ENCODE data around the gene GIPC3. TPM values are rescaled to one million over a fixed set of nuclear protein-coding genes. Genes with fewer than 3 reads are reported as not detected.

Gene GIPC3
- polyA plus RNA-seq, 1 donor from 2014 or later = not detected

- no peaks in the 10 kb centered on the region for H3K9me3 Mint-ChIP-seq
- peaks cover 0 to 7% (median 5%) of the 10 kb centered on the region in 3 donors for H3K4me1 Mint-ChIP-seq
- peaks cover 2% of the 10 kb centered on the region for H3K36me3 Mint-ChIP-seq
- H3K4me3 Mint-ChIP-seq = no peak overlapping the region
- H3K27me3 Mint-ChIP-seq = peaks cover 5% of the 10 kb centered on the region
- no peak overlapping the region for H3K27ac Mint-ChIP-seq
Measured at GRCh38 chr19:3603121-3603811, 18.0 kb downstream of the GIPC3 start.

DNA sequence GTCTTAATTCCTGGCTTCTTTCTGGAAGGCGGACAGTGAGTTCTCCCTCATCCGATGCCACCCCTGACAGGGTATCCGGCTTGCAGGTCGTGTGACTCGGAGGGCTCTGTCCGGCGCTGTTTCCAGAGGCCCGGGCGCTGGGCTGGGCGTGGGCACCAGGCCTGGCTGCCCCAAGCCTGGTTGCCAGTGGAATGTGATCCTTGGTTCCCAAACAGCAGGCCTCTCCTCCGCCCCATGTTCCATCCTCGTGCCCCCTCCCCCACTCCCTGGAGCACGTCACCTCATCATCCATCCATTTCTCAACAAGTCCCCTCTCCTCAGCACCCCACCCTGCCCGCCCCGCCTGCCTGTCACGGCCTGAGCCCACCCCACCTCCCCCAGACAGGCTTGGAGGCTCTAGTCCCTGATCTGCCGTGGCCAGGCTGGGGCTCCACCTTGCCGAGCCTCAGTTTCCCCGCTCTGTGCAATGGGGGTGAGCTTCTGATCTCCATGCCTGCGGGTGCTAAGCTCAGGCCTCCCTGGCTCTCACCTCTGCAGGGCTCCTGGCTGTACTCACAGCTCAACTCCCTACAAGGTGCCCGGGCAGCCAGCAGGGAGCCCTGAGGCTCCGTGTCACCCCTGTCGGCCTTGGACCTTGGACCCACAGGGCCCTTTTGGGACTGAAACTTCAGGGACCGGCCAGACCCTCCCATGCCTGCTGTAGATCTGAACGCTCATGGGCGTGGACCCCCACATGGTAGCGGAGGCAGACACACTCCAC lies 19.1 kb downstream of the GIPC3 start:
- H3K27ac Mint-ChIP-seq = no peak overlapping the region
- H3K9me3 Mint-ChIP-seq = no peaks in the 10 kb centered on the region
- no peak overlapping the region for H3K4me3 Mint-ChIP-seq
- H3K27me3 Mint-ChIP-seq = peaks cover 6% of the 10 kb centered on the region
- H3K4me1 Mint-ChIP-seq = peaks cover 0 to 7% (median 5%) of the 10 kb centered on the region in 3 donors
- H3K36me3 Mint-ChIP-seq = peaks cover 2% of the 10 kb centered on the region

DNA sequence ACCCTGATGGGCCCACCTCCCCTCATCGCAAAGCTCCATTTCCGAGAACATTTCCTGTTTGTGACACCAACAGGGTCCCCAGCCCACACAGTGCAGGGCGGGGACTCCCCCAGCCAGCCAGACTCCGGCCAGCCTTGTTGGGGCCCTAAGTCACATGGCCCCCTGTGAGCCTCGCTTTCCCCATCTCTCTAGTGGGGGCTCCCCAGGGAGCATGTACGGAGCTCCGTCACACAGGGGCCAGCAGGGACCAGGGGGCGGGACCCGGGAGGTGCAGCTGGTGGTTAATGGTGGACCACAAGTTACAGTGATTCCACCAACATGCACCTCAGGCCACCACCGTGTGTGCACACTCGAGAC lies 19.7 kb downstream of the GIPC3 start:
- H3K4me1 Mint-ChIP-seq = peaks cover 0 to 7% (median 5%) of the 10 kb centered on the region in 3 donors

DNA sequence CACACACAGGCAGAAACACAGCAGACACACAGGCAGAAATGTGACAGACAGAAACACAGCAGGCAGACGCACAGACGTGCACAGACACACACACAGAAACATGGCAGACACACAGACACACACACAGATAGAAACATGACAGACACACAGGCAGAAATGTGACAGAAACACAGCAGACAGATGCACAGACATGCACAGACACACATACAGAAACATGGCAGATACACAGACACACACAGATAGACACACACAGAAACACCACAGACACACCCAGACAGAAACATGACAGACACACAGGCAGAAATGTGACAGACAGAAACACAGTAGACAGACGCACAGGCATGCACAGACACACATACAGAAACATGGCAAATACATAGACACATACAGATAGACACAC lies 20.1 kb downstream of the GIPC3 start:
- H3K27me3 Mint-ChIP-seq = peaks cover 6% of the 10 kb centered on the region
- H3K27ac Mint-ChIP-seq = no peak overlapping the region
- no peak overlapping the region for H3K4me3 Mint-ChIP-seq
- H3K9me3 Mint-ChIP-seq = no peaks in the 10 kb centered on the region
- peaks cover 0 to 7% (median 5%) of the 10 kb centered on the region in 3 donors for H3K4me1 Mint-ChIP-seq
- H3K36me3 Mint-ChIP-seq = peaks cover 4% of the 10 kb centered on the region

More for the DNA sequence above, 19.7 kb downstream of the GIPC3 start:
- Mint-ChIP-seq H3K9me3 (no peaks in the 10 kb centered on the region), H3K27ac (no peak overlapping the region), H3K4me3 (no peak overlapping the region), H3K27me3 (peaks cover 6% of the 10 kb centered on the region), H3K36me3 (peaks cover 4% of the 10 kb centered on the region)

- Mint-ChIP-seq H3K4me1 (peaks cover 0 to 7% (median 5%) of the 10 kb centered on the region in 3 donors), H3K4me3 (no peak overlapping the region), H3K36me3 (peaks cover 4% of the 10 kb centered on the region), H3K27ac (no peak overlapping the region), H3K27me3 (peaks cover 6% of the 10 kb centered on the region), H3K9me3 (no peaks in the 10 kb centered on the region)
Measured at GRCh38 chr19:3605770-3606169, 20.5 kb downstream of the GIPC3 start.

GRCh38 chr19:3606174-3606689 lies 21.0 kb downstream of the GIPC3 start:
- Mint-ChIP-seq H3K4me3 (peak overlapping the region in 2 of 4 donors; percentile 27 to 69), H3K36me3 (peaks cover 4% of the 10 kb centered on the region), H3K27me3 (peaks cover 6% of the 10 kb centered on the region), H3K9me3 (no peaks in the 10 kb centered on the region), H3K4me1 (peaks cover 0 to 7% (median 5%) of the 10 kb centered on the region in 3 donors), H3K27ac (no peak overlapping the region)

GRCh38 chr19:3606690-3607289 lies 21.5 kb downstream of the GIPC3 start, which contains the start of gene TBXA2R:
Gene TBXA2R, minus strand, starts transcription at chr19:3606875. Its CDS starts 6,241 bp downstream, at chr19:3600634.
- Mint-ChIP-seq H3K27ac (no peak within 1 kb of the TSS), H3K4me3 (peak within 1 kb of the TSS in 3 of 4 donors; percentile 44 to 69 (median 45)), H3K27me3 (peaks cover 6% of the 10 kb centered on the region), H3K9me3 (no peaks in the 10 kb centered on the region), H3K36me3 (peaks cover 4% of the 10 kb centered on the region), H3K4me1 (peaks cover 0 to 7% (median 5%) of the 10 kb centered on the region in 3 donors)

DNA sequence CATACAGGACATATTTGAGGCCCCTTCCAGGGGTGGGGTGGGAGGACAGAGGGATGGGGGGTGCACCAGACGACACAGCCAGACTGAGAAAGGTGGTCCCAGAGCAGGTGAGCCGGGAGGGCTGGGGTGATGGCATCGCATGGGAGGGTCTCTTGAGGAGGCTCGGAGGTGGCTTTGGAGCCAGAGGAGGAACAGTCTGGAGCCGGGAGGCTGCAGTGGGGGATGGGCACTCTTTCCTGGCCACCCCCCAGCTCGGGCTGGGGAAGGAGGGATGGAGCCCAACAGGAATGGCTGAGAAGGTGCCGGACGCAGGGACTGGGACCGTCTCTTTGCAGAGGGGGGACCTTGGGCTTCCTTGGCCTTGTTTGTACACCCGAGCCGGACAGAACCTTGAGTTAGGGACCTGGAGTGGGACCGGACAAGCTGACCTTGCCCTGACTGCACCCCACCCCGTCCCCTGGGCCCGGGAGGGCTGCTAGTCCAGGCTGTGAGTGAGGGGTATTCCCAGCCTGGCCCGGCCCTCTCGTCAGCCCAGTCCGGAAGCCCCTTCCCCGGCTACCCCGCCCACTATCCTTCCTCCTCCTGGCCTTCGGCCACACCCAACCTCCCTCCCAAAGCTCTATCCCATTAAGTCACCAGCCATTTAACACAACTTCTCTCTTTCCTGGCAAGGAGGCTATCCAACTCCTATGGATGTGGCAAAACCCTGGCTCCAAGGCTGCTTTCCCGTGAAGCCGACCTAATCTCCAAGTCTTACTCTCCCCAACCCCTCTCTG lies 22.2 kb downstream of the GIPC3 start:
- H3K27me3 Mint-ChIP-seq = peaks cover 6% of the 10 kb centered on the region
- H3K36me3 Mint-ChIP-seq = peaks cover 8% of the 10 kb centered on the region
- H3K4me1 Mint-ChIP-seq = peaks cover 0 to 7% (median 5%) of the 10 kb centered on the region in 3 donors
- no peak overlapping the region for H3K27ac Mint-ChIP-seq
- H3K4me3 Mint-ChIP-seq = peak overlapping the region in 3 of 4 donors; percentile 44 to 85 (median 58)
- H3K9me3 Mint-ChIP-seq = no peaks in the 10 kb centered on the region

DNA sequence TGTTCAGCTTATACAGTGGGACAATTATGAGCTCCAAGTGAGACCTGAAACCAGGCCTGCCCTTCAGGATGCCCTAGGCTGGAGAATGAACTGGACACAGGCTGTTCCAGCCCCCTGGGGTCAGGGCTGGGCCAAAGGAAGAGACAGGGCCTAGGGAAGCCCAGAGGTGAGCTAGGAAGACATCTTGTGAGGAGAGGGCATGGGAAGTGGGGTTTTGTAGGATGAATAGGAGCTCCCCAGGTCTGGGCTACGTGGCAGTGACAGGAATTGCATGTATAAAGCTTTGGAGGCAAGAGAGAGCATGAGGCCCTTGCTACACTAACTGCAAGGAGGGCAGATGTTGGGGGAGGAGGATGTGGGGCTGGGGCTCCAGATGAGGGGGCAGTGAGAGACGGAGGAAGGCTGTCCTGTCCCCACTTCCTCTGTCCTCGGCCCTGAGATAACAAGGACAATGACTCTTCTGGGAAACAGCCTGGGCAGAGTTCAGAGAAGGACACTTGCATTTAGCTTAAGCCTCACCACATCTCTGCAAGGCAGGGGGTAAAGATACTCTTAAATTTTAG lies 22.9 kb downstream of the GIPC3 start:
- peak overlapping the region in 2 of 4 donors; percentile 16 to 85 for H3K4me3 Mint-ChIP-seq
- H3K27me3 Mint-ChIP-seq = peaks cover 6% of the 10 kb centered on the region
- peaks cover 8% of the 10 kb centered on the region for H3K36me3 Mint-ChIP-seq
- no peak overlapping the region for H3K27ac Mint-ChIP-seq
- no peaks in the 10 kb centered on the region for H3K9me3 Mint-ChIP-seq
- peaks cover 0 to 7% (median 5%) of the 10 kb centered on the region in 3 donors for H3K4me1 Mint-ChIP-seq

DNA sequence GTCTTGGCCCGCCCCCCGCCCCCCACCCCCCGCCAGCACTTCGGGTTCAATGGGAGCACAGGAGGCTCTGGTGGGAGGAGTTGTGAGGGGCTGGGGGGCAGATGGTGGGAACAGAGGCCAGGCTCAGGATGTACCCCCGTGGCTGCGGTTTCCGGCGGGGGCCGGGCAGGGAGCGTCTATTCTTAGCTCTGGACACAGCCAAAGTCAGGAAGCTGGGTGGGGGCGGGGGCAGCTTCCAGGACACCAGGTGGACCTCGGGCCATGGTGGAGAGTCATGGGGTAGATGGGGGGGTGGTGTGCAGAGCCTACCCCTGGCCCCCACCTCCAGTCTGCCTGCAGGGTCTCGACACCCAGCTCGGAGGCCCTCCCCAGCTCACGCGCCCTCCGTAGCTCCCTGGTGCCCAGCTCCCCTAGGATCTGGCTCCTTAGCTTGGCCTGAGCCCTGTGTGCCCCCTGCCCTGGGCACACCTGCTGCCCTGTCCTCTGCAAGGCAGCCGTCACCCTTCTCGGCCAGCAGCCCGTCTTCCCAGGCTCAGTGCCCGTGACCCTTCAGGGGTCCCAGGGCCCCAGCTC lies 23.6 kb downstream of the GIPC3 start:
- Mint-ChIP-seq H3K27me3 (peaks cover 6% of the 10 kb centered on the region), H3K9me3 (no peaks in the 10 kb centered on the region), H3K36me3 (peaks cover 8% of the 10 kb centered on the region), H3K4me3 (no peak overlapping the region), H3K27ac (no peak overlapping the region), H3K4me1 (peaks cover 0 to 7% (median 5%) of the 10 kb centered on the region in 3 donors)

GRCh38 chr19:3609779-3610719 lies 24.8 kb downstream of the GIPC3 start:
- H3K4me3 Mint-ChIP-seq = peak overlapping the region in 1 of 4 donors; percentile 52
- peaks cover 8% of the 10 kb centered on the region for H3K36me3 Mint-ChIP-seq
- peaks cover 6% of the 10 kb centered on the region for H3K27me3 Mint-ChIP-seq
- peaks cover 0 to 7% (median 5%) of the 10 kb centered on the region in 3 donors for H3K4me1 Mint-ChIP-seq
- H3K9me3 Mint-ChIP-seq = no peaks in the 10 kb centered on the region
- H3K27ac Mint-ChIP-seq = peak overlapping the region in 1 of 3 donors; percentile 33

- peaks cover 6% of the 10 kb centered on the region for H3K27me3 Mint-ChIP-seq
- H3K9me3 Mint-ChIP-seq = no peaks in the 10 kb centered on the region
- H3K4me3 Mint-ChIP-seq = no peak overlapping the region
- H3K4me1 Mint-ChIP-seq = peaks cover 0 to 7% (median 5%) of the 10 kb centered on the region in 3 donors
- peaks cover 8% of the 10 kb centered on the region for H3K36me3 Mint-ChIP-seq
- peak overlapping the region in 1 of 3 donors; percentile 33 for H3K27ac Mint-ChIP-seq
Measured at GRCh38 chr19:3610745-3611717, 25.8 kb downstream of the GIPC3 start.
